Measurements from ENCODE around the gene ACOX3. TPM values are rescaled to one million over a fixed set of nuclear protein-coding genes. Genes with fewer than 3 reads are reported as not detected.

ACOX3 gene
- total and polyA plus RNA-seq, 9 of the 15 experiments (the other 6 are each of a cell fraction or from before 2014, with no cell fraction given), result 0.68 to 7.3 (median 3.7) TPM

DNA sequence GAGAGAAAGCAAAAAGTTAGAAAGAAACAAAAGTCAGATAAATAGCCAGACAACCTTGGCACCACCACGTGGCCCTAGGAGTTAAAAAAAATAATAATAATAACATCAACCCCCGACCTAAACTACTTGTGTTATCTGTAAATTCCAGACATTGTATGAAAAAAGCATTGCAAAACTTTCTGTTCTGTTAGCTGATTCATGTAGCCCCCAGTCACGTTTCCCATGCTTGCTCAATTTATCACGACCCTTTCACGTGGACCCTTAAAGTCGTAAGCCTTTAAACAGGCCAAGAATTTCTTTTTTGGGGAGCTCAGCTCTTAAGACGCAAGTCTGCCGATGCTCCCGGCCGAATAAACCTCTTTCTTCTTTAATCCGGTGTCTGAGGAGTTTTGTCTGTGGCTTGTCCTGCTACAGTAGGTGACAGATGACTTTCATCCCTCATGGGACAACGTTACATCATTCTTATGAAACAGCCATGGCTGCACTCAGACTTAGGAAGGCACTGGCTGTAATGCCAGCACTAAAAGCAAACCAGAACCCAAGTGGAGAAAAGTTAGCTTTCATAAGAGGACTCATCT lies 520 bp downstream of the ACOX3 start (continued):
- TF ChIP-seq RB1 (IDR thresholded peaks at IDR 0.05; ENCODE audit: low read depth), result no peak
- no peak for TF ChIP-seq TCF7 (IDR thresholded peaks at IDR 0.05; ENCODE audit: borderline replicate concordance)
- TF ChIP-seq, protein P1, sequence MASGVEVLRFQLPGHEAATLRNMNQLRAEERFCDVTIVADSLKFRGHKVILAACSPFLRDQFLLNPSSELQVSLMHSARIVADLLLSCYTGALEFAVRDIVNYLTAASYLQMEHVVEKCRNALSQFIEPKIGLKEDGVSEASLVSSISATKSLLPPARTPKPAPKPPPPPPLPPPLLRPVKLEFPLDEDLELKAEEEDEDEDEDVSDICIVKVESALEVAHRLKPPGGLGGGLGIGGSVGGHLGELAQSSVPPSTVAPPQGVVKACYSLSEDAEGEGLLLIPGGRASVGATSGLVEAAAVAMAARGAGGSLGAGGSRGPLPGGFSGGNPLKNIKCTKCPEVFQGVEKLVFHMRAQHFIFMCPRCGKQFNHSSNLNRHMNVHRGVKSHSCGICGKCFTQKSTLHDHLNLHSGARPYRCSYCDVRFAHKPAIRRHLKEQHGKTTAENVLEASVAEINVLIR (CRISPR knock-in tag; IDR thresholded peaks at IDR 0.05), result no peak
- peak; percentile 36; the same call in 1 of the 2 replicates for TF ChIP-seq LCOR (CRISPR knock-in tag; IDR thresholded peaks at IDR 0.05)
- TF ChIP-seq, protein P2, sequence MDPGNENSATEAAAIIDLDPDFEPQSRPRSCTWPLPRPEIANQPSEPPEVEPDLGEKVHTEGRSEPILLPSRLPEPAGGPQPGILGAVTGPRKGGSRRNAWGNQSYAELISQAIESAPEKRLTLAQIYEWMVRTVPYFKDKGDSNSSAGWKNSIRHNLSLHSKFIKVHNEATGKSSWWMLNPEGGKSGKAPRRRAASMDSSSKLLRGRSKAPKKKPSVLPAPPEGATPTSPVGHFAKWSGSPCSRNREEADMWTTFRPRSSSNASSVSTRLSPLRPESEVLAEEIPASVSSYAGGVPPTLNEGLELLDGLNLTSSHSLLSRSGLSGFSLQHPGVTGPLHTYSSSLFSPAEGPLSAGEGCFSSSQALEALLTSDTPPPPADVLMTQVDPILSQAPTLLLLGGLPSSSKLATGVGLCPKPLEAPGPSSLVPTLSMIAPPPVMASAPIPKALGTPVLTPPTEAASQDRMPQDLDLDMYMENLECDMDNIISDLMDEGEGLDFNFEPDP (CRISPR knock-in tag; IDR thresholded peaks at IDR 0.05), result no peak
- TF ChIP-seq ZNF551 (CRISPR knock-in tag; IDR thresholded peaks at IDR 0.05), result no peak
- peak in 1 of 2 experiments; percentile 74; a peak in 1 of 3 replicates for TF ChIP-seq CBX3 (IDR thresholded peaks at IDR 0.05; ENCODE audit: borderline replicate concordance in 1 of 2, low read length in 2 of 2)
- TF ChIP-seq, protein P3, sequence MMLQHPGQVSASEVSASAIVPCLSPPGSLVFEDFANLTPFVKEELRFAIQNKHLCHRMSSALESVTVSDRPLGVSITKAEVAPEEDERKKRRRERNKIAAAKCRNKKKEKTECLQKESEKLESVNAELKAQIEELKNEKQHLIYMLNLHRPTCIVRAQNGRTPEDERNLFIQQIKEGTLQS (IDR thresholded peaks at IDR 0.05), result peak; percentile 87
- TF ChIP-seq, protein P3 (CRISPR knock-in tag; conservative IDR thresholded peaks at IDR 0.05), result peak; percentile 55; the same call in 1 of the 2 replicates
- TF ChIP-seq PCBP2 (IDR thresholded peaks at IDR 0.05; ENCODE audit: low read depth, low read length, poor library complexity, severe bottlenecking), result no peak
- no peak for TF ChIP-seq HDAC8 (tag; IDR thresholded peaks at IDR 0.05)
- peak; percentile 15; the same call in 1 of the 2 replicates for TF ChIP-seq MTA3 (IDR thresholded peaks at IDR 0.05; ENCODE audit: borderline replicate concordance)
- no peak for TF ChIP-seq ZC3H8 (IDR thresholded peaks at IDR 0.05)
- TF ChIP-seq, protein P4, sequence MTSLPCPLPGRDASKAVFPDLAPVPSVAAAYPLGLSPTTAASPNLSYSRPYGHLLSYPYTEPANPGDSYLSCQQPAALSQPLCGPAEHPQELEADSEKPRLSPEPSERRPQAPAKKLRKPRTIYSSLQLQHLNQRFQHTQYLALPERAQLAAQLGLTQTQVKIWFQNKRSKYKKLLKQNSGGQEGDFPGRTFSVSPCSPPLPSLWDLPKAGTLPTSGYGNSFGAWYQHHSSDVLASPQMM (CRISPR knock-in tag; IDR thresholded peaks at IDR 0.05), result no peak
- no peak for TF ChIP-seq TAF1 (IDR thresholded peaks at IDR 0.05; ENCODE audit: control insufficient read depth, extremely low read depth, insufficient read depth, low read length, severe bottlenecking)
- TF ChIP-seq, protein P5, sequence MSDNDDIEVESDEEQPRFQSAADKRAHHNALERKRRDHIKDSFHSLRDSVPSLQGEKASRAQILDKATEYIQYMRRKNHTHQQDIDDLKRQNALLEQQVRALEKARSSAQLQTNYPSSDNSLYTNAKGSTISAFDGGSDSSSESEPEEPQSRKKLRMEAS (CRISPR knock-in tag; IDR thresholded peaks at IDR 0.05), result no peak
- TF ChIP-seq ELF2 (CRISPR knock-in tag; IDR thresholded peaks at IDR 0.05), result no peak
- no peak for TF ChIP-seq NCOA1 (IDR thresholded peaks at IDR 0.05; ENCODE audit: low read depth)
- TF ChIP-seq XRCC3 (IDR thresholded peaks at IDR 0.05), result no peak
- TF ChIP-seq CHD1 (IDR thresholded peaks at IDR 0.05; ENCODE audit: low read length), result peak; percentile 27
- no peak for TF ChIP-seq KDM2B (CRISPR knock-in tag; IDR thresholded peaks at IDR 0.05)
- no peak for TF ChIP-seq BRCA1 (IDR thresholded peaks at IDR 0.05)
- TF ChIP-seq BRCA1 (CRISPR knock-in tag; IDR thresholded peaks at IDR 0.05), result no peak
- TF ChIP-seq PTTG1 (tag; IDR thresholded peaks at IDR 0.05; ENCODE audit: low read depth), result no peak
- TF ChIP-seq CREBBP (IDR thresholded peaks at IDR 0.05; ENCODE audit: low read depth, low read length), result no peak

All from K562 (cell line).